K562 (cell line): ENCODE results near the gene NSUN2. TPM values are rescaled to one million over a fixed set of nuclear protein-coding genes. Genes with fewer than 3 reads are reported as not detected.

Source experiments
- ATAC-seq: fragments of 200-7000 bp; cut with Tn5 transposase; 3 replicates; pipeline ENCODE4 v1.9.1; 2020; ENCODE audit warnings: moderate library complexity
- BruUV-seq: library from RNA; stranded (reverse); fragments of 400-500 nt; replicated peaks from 2 replicates; lab custom pipeline; 2021; lab: Mats Ljungman, UMichigan
- CTCF ChIA-PET: fragments of 300-600 bp; formaldehyde crosslinking; extraction: SDS; loops from one replicate; lab custom pipeline; 2021; ENCODE audit warnings: low intra/inter-chr PET ratio; lab: Yijun Ruan, JAX
- POLR2A ChIA-PET: fragments of 300-600, 350-650 bp; sonication (Branson Sonifier 250); formaldehyde crosslinking; extraction: SDS; loops from one replicate; lab custom pipeline; 2021; ENCODE audit warnings: antibody characterized with exemption, inconsistent platforms; lab: Yijun Ruan, JAX
- DNase-seq, 4 experiments: peaks; one replicate each; pipeline versions ENCODE4 v3.0.0 to v3.0.0-alpha.2; 2011 to 2018; ENCODE audit warnings: low spot score in 3 of 4, mixed read lengths in 3 of 4; ENCODE audit errors: extremely low read depth in 1 of 4
- FAIRE-seq: peaks from 2 replicates; lab custom pipeline; 2011; peaks lifted over from hg19 to GRCh38; lab: Jason Lieb, UNC
- H2AFZ ChIP-seq: 2 replicates; pipeline ENCODE4 v1.6.0; 2011; ENCODE audit warnings: low read depth, low read length, control low read depth, inconsistent platforms
- H3K27ac ChIP-seq: fragments of 200-600 bp; 3 replicates; pipeline ENCODE4 v1.8.0; 2011; ENCODE audit warnings: low read depth, mild to moderate bottlenecking, control low read depth, inconsistent platforms, low read length, moderate library complexity, mixed read lengths; ENCODE audit errors: extremely low read depth
- H3K27me3 ChIP-seq, 2 experiments: fragments of 300-600 bp in 1 of 2; 2 replicates in 1 of 2; 3 replicates in 1 of 2; pipeline versions ENCODE4 v1.6.0 to v1.8.0; 2011; ENCODE audit warnings: inconsistent platforms in 2 of 2, low read length in 2 of 2, mild to moderate bottlenecking in 1 of 2, mixed read lengths in 1 of 2, moderate library complexity in 1 of 2; ENCODE audit not compliant: control insufficient read depth in 2 of 2, insufficient read depth in 2 of 2
- H3K36me3 ChIP-seq: fragments of 300-600 bp; 3 replicates; pipeline ENCODE4 v1.8.0; 2011; ENCODE audit warnings: mild to moderate bottlenecking, low read length, inconsistent platforms; ENCODE audit not compliant: control insufficient read depth, insufficient read depth
- H3K4me1 ChIP-seq, 2 experiments: fragments of 200-600 bp in 1 of 2; replicated peaks in 1 of 2; 2 replicates in 1 of 2; 3 replicates in 1 of 2; pipeline versions ENCODE4 v1.5.1 to v1.8.0; 2011; ENCODE audit warnings: inconsistent platforms in 2 of 2, low read length in 2 of 2, mild to moderate bottlenecking in 1 of 2, mixed read lengths in 1 of 2, moderate library complexity in 1 of 2; ENCODE audit not compliant: control insufficient read depth in 2 of 2, insufficient read depth in 2 of 2
- H3K4me2 ChIP-seq: 2 replicates; pipeline ENCODE4 v1.6.1; 2011; ENCODE audit warnings: low read length, control low read depth, inconsistent platforms, mixed read lengths; ENCODE audit not compliant: insufficient read depth
- H3K4me3 ChIP-seq: fragments of 200-600 bp; sonication (generic), shearing (Covaris generic); 2 replicates; pipeline ENCODE4 v1.5.1; 2016; ENCODE audit warnings: control low read depth, inconsistent platforms
- H3K79me2 ChIP-seq: fragments of 200-600 bp; 3 replicates; pipeline ENCODE4 v1.8.0; 2011; ENCODE audit warnings: low read length, inconsistent platforms; ENCODE audit not compliant: control insufficient read depth, insufficient read depth
- H3K9ac ChIP-seq, 2 experiments: 2 replicates each; pipeline versions ENCODE4 v1.6.0 to v1.6.1; 2011; ENCODE audit warnings: low read depth in 2 of 2, low read length in 2 of 2, control low read depth in 1 of 2, inconsistent platforms in 1 of 2, mild to moderate bottlenecking in 1 of 2, mixed read lengths in 1 of 2; ENCODE audit not compliant: insufficient read depth in 1 of 2
- H3K9me1 ChIP-seq: one replicate; pipeline ENCODE4 v1.6.0; 2011; ENCODE audit warnings: inconsistent platforms, mild to moderate bottlenecking, low read length, moderate library complexity; ENCODE audit not compliant: control insufficient read depth, insufficient read depth
- H3K9me3 ChIP-seq: replicated peaks from 2 replicates; pipeline ENCODE4 v1.5.1; 2011; ENCODE audit warnings: low read depth, low read length, inconsistent platforms; ENCODE audit not compliant: control insufficient read depth, insufficient read depth
- H4K20me1 ChIP-seq: replicated peaks from 2 replicates; pipeline ENCODE4 v1.6.1; 2011; ENCODE audit warnings: low read length, inconsistent platforms, mixed read lengths; ENCODE audit not compliant: control insufficient read depth, insufficient read depth
- BDP1 ChIP-seq: IDR thresholded peaks from 3 replicates; pipeline ENCODE4 v1.6.1; 2011; ENCODE audit not compliant: insufficient read length, insufficient read depth
- CSDE1 ChIP-seq, 2 experiments: fragments of 450-650 bp; IDR thresholded peaks; 2 replicates each; pipeline ENCODE4 v1.6.1; 2016; ENCODE audit warnings: mild to moderate bottlenecking in 1 of 2
- ELF2 ChIP-seq: fragments of 250-450 bp; sonication (Bioruptor Pico); IDR thresholded peaks from 2 replicates; pipeline ENCODE4 v1.5.0; 2021; ENCODE audit warnings: mild to moderate bottlenecking
- HMG20A ChIP-seq: fragments of 450-650 bp; formaldehyde crosslinking; conservative IDR thresholded peaks from 2 replicates; pipeline ENCODE4 v1.4.0; 2020; ENCODE audit warnings: mild to moderate bottlenecking, mixed read lengths
- MAZ ChIP-seq, 2 experiments: fragments of 450-650 bp in 1 of 2; sonication (generic) in 1 of 2; formaldehyde crosslinking; IDR thresholded peaks in 1 of 2; conservative IDR thresholded peaks in 1 of 2; 2 replicates each; pipeline versions ENCODE4 v1.4.0 to v1.5.0; 2020; ENCODE audit warnings: mild to moderate bottlenecking in 1 of 2, missing genetic modification reagents in 1 of 2
- NFIC ChIP-seq: fragments of 450-650 bp; IDR thresholded peaks from 2 replicates; pipeline ENCODE4 v1.6.1; 2017; ENCODE audit warnings: mild to moderate bottlenecking, inconsistent platforms
- RBM15 ChIP-seq: fragments of 200-400 bp; formaldehyde crosslinking; IDR thresholded peaks from 2 replicates; pipeline ENCODE4 v1.6.1; 2018; ENCODE audit warnings: mild to moderate bottlenecking, low read length, moderate library complexity; ENCODE audit not compliant: insufficient read depth
- SAP30 ChIP-seq: fragments of 200-600 bp; sonication (generic); IDR thresholded peaks from 2 replicates; pipeline ENCODE4 v1.6.1; 2012; ENCODE audit warnings: borderline replicate concordance, low read depth, mild to moderate bottlenecking, moderate library complexity, low read length, control low read depth, inconsistent platforms; ENCODE audit not compliant: insufficient read depth, poor library complexity, severe bottlenecking
- TFAM ChIP-seq: fragments of 250-450 bp; sonication (Bioruptor Pico); conservative IDR thresholded peaks from 2 replicates; pipeline ENCODE4 v1.5.0; 2021; ENCODE audit warnings: mild to moderate bottlenecking, moderate library complexity
- ZBTB1 ChIP-seq: sonication (generic); formaldehyde crosslinking; IDR thresholded peaks from 2 replicates; pipeline ENCODE4 v1.8.1; 2023; ENCODE audit warnings: missing genetic modification reagents, low read depth, mild to moderate bottlenecking, borderline replicate concordance
- ZBTB40 ChIP-seq, 2 experiments: fragments of 450-650 bp in 1 of 2; sonication (generic) in 1 of 2; formaldehyde crosslinking in 1 of 2; IDR thresholded peaks; 2 replicates each; pipeline versions ENCODE4 v1.7.1 to v1.9.0; 2016 to 2022; ENCODE audit warnings: inconsistent platforms in 1 of 2, mild to moderate bottlenecking in 1 of 2, missing genetic modification reagents in 1 of 2
- WGBS: fragments of 100-300 bp; shearing (Covaris generic); methylation state at CpG from one replicate; pipeline ENCODE4 v1.1.6; 2016; ENCODE audit warnings: low coverage, mixed read lengths; ENCODE audit not compliant: insufficient coverage; ENCODE audit errors: missing lambda C conversion rate; 5-methylcytosine and 5-hydroxymethylcytosine counted together
- in situ Hi-C: fragments of 300-500 bp; cut with MboI; formaldehyde crosslinking; loops from 4 replicates; pipeline ENCODE4 v1.15.0; 2018; ENCODE audit warnings: inconsistent platforms, mixed read lengths
- intact Hi-C: fragments of 100-400 bp; cut with micrococcal nuclease; formaldehyde crosslinking; loops from 2 replicates; pipeline ENCODE4 v1.14.2; 2022
- polyA plus RNA-seq, 8 experiments: library from polyadenylated mRNA; depleted of rRNA in 4 of 8; stranded (reverse) in 5 of 8; unstranded in 3 of 8; fragments of >200 nt; fragmentation: Nextera tagmentation in 2 of 8; fragmentation: Illumina TruSeq in 1 of 8; extraction: Ambion mirVana in 2 of 8; extraction: Trizol in 1 of 8; gene quantifications; 2 replicates each; pipeline versions ENCODE4 v1.2.1 to v1.2.3, GENCODE V29; 2011 to 2014; ENCODE audit warnings: inconsistent platforms in 1 of 8, missing spikeins in 1 of 8
- total RNA-seq, 7 experiments: library from RNA; depleted of rRNA in 6 of 7; stranded (reverse); fragments of >200 nt in 6 of 7; fragmentation: Illumina TruSeq in 2 of 7; extraction: Trizol in 2 of 7; gene quantifications; 2 replicates each; pipeline versions ENCODE4 v1.2.1 to v1.2.3, GENCODE V29; 2011 to 2021; ENCODE audit warnings: low replicate concordance in 1 of 7

Gene NSUN2
- total and polyA plus RNA-seq, 9 of the 15 experiments (the other 6 are each of a cell fraction or from before 2014, with no cell fraction given), result 9.2 to 167 (median 127) TPM

- Histone ChIP-seq H3K79me2 (no peaks in the 10 kb centered on the region), H3K27ac (no peak overlapping the region), H3K9ac (no peak overlapping the region), H3K27me3 (peaks cover 28 to 40% of the 10 kb centered on the region in 2 experiments; a peak in 4 of 5 replicates), H3K4me3 (no peak overlapping the region), H3K4me1 (no peaks in the 10 kb centered on the region; a peak in 2 of 5 replicates), H2AFZ (no peak overlapping the region), H3K9me3 (no peaks in the 10 kb centered on the region), H4K20me1 (0 out of 2 replicates have a peak, but pooled peaks cover 2% of the 10 kb centered on the region), H3K9me1 (no peaks in the 10 kb centered on the region), H3K4me2 (peak overlapping the region; percentile 36; the same call in 1 of the 2 replicates), H3K36me3 (no peaks in the 10 kb centered on the region)
- 5% methylated on average over 6 of the region's 11 CpGs for WGBS
- peak; percentile 30 to 83 (median 68) for DNase-seq
- in situ Hi-C loops, result no loop called here
- no peak for FAIRE-seq
- CTCF ChIA-PET, result no interaction called here
- POLR2A ChIA-PET, result interaction anchor here (1.0 kb wide), 1 partner anchor 17 kb away, joined by 4 read pairs; no protein-coding TSS in a partner anchor
- intact Hi-C loops, result no loop called here
- BruUV-seq, result no TSS peak
- peak; percentile 86 for ATAC-seq
- TF ChIP-seq CSDE1 (IDR thresholded peaks at IDR 0.05) (no peak), TFAM (CRISPR knock-in tag) (no peak), ZBTB40 (IDR thresholded peaks at IDR 0.05) (no peak), ZBTB40 (CRISPR knock-in tag; IDR thresholded peaks at IDR 0.05) (no peak), BDP1 (no peak), ZBTB1 (CRISPR knock-in tag) (no peak), RBM15 (no peak), ELF2 (CRISPR knock-in tag) (no peak), HMG20A (CRISPR knock-in tag) (no peak), MAZ (CRISPR knock-in tag; conservative IDR thresholded peaks at IDR 0.05 in 1 of 2, IDR thresholded peaks at IDR 0.05 in 1 of 2) (no peak), SAP30 (no peak), NFIC (no peak)
Observed at GRCh38 chr5:6682239-6682638, 49.4 kb upstream of the NSUN2 start.
